Measurements from ENCODE around the gene ARHGAP22.
A peak's percentile ranks its signal among the peaks of the same experiment; 100 is the strongest.

Gene ARHGAP22

GRCh38 chr10:48633381-48634197 is 28.7 kb upstream of the ARHGAP22 start:
- no peak for DNase-seq

- DNase-seq = no peak
Measured at GRCh38 chr10:48632166-48632565, 27.3 kb upstream of the ARHGAP22 start.

- DNase-seq = peak; percentile 80
Measured at GRCh38 chr10:48627984-48628609, 23.2 kb upstream of the ARHGAP22 start.

- DNase-seq = no peak
Measured at GRCh38 chr10:48626986-48627731, 22.3 kb upstream of the ARHGAP22 start.

GRCh38 chr10:48626447-48626846 is 21.6 kb upstream of the ARHGAP22 start:
- no peak for DNase-seq

GRCh38 chr10:48625826-48626134 is 20.9 kb upstream of the ARHGAP22 start:
- DNase-seq = no peak

GRCh38 chr10:48623607-48624132 is 18.8 kb upstream of the ARHGAP22 start:
- no peak for DNase-seq

GRCh38 chr10:48623009-48623408 is 18.1 kb upstream of the ARHGAP22 start:
- no peak for DNase-seq

GRCh38 chr10:48620719-48621118 is 15.8 kb upstream of the ARHGAP22 start:
- no peak for DNase-seq

- no peak for DNase-seq
Measured at GRCh38 chr10:48616436-48616835, 11.6 kb upstream of the ARHGAP22 start.

GRCh38 chr10:48614481-48615390 is 9.9 kb upstream of the ARHGAP22 start:
- DNase-seq = no peak

- no peak for DNase-seq
Measured at GRCh38 chr10:48613016-48613415, 8.1 kb upstream of the ARHGAP22 start.

- DNase-seq = no peak
Measured at GRCh38 chr10:48612236-48612943, 7.5 kb upstream of the ARHGAP22 start.

GRCh38 chr10:48611133-48611532 is 6.3 kb upstream of the ARHGAP22 start:
- no peak for DNase-seq

GRCh38 chr10:48610585-48611093 is 5.8 kb upstream of the ARHGAP22 start:
- no peak for DNase-seq

GRCh38 chr10:48609899-48610584 is 5.2 kb upstream of the ARHGAP22 start:
- DNase-seq = no peak

- DNase-seq = no peak
Measured at GRCh38 chr10:48609441-48609840, 4.6 kb upstream of the ARHGAP22 start.

- DNase-seq = no peak
Measured at GRCh38 chr10:48608976-48609375, 4.1 kb upstream of the ARHGAP22 start.

GRCh38 chr10:48608279-48608681 is 3.4 kb upstream of the ARHGAP22 start:
- DNase-seq = peak; percentile 46

- peak; percentile 46 for DNase-seq
Measured at GRCh38 chr10:48607356-48608278, 2.7 kb upstream of the ARHGAP22 start.

Measured in NCI-H2171 treated with DMSO at 0.1 percent for 48 hours (cell line).